NB4 (cell line): Measurements from ENCODE around the gene MAGI2.

Source experiments
- CTCF ChIP-seq: IDR thresholded peaks from one replicate; pipeline ENCODE4 v1.5.1; 2012; ENCODE audit warnings: low read depth, low read length
- MAX ChIP-seq: IDR thresholded peaks from 2 replicates; pipeline ENCODE4 v1.6.1; 2011; ENCODE audit warnings: low read depth, low read length
- MYC ChIP-seq: IDR thresholded peaks from 2 replicates; pipeline ENCODE4 v1.6.1; 2011; ENCODE audit warnings: low read depth, low read length
- POLR2A ChIP-seq: IDR thresholded peaks from 2 replicates; pipeline ENCODE4 v1.6.1; 2011; ENCODE audit warnings: mild to moderate bottlenecking; ENCODE audit not compliant: insufficient read length; ENCODE audit errors: extremely low read depth

- TF ChIP-seq CTCF (no peak), MAX (no peak), MYC (no peak), POLR2A (no peak)
Observed at GRCh38 chr7:79090543-79090942, 362.9 kb downstream of the MAGI2 start.
